T follicular helper cell (primary cell): Measurements from ENCODE around the gene FAM149A.

Experiments
- DNase-seq: peaks from one replicate; pipeline ENCODE4 v3.0.0-alpha.2; 2020; ENCODE audit warnings: low read depth

The FAM149A gene

DNA sequence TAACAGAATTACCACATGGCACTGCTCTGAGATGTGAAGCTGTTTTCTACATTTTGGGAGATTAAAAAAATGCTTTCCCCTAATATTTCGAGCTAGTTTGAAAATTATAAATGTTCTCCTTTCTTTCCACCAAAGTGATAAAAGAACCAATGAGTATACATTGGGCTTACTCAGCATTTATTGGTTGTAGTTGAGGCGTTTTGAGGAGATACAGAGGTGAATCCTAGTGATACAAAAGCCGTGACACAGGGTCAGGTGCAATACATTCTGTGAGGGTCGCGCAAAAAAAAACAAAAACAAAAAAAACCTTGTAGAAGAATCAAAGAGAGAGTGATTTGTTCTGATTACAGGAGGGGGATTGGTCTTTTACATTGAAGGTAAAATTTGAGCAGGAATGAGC lies 54.5 kb downstream of the FAM149A start:
- no peak for DNase-seq

GRCh38 chr4:186159613-186160012 lies 55.1 kb downstream of the FAM149A start:
- DNase-seq = no peak

DNA sequence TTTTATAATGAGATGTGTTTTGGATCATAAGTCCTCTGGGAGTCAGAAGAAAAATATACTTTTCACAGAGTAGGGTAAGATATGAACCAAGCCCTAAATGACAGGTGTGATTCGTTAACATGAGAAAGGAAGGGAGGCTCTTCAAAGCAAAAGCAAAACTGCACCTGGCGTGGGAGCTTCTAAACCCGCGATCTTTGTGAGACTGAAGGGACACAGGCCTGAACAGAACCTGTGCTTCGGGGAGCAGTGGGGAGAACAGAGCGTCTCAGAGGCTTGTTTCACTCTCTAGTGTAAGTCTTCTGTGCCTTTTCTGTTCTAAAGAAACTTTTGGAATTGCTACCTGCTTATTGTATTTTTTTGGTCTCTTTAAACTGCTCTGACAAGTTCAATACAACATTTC lies 56.6 kb downstream of the FAM149A start:
- no peak for DNase-seq

- DNase-seq = no peak
Measured at GRCh38 chr4:186166852-186167512, 62.5 kb downstream of the FAM149A start.

- no peak for DNase-seq
Measured at GRCh38 chr4:186167605-186168004, 63.1 kb downstream of the FAM149A start.

DNA sequence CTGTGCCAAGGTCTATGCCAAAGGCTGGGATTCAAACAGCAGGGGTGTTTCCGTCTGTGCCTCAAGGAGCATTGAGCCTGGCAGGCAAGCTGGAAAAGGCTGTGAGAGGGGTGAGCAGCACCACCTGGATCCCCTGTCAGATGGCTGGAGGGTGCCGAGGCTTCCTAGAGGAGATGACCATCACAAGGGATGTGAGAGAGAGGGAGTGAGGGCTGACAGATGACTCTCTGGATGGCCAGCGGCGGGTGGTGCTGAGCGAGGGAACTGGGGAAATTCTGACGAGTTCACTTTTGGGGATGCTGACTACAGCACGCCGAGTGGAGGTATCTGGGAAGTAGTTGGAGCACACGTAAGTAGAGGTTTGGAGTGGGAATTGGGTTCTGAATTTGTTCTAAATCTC lies 64.2 kb downstream of the FAM149A start:
- DNase-seq = no peak

DNA sequence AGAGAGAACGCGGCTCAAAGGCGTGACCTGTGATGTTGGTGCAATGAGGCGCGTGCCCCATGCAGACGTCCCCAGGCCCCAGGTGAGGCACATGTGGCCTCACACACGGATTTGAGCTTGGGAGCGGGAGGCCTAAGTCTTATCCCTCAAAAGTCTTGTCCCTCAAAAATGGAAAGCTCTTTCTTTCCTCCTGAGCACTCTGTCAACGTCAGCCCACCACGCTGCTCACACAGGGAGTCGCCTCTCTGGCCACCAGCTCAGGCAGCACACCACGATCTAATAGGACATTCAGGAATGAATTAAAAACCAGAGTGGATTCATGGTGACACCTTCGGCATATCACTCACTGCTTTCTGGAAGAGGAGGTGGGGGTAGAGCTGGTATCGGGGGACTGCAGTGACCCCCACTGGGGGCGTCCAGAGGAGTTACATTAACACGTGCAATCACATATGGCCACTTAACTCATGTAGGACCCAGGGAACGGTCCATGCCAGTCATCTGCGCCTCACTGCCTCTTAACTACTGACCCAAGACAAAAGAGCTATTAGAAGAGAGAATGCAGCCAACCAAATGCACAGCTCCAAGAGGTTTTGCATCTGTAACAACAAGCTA lies 64.9 kb downstream of the FAM149A start:
- no peak for DNase-seq

DNA sequence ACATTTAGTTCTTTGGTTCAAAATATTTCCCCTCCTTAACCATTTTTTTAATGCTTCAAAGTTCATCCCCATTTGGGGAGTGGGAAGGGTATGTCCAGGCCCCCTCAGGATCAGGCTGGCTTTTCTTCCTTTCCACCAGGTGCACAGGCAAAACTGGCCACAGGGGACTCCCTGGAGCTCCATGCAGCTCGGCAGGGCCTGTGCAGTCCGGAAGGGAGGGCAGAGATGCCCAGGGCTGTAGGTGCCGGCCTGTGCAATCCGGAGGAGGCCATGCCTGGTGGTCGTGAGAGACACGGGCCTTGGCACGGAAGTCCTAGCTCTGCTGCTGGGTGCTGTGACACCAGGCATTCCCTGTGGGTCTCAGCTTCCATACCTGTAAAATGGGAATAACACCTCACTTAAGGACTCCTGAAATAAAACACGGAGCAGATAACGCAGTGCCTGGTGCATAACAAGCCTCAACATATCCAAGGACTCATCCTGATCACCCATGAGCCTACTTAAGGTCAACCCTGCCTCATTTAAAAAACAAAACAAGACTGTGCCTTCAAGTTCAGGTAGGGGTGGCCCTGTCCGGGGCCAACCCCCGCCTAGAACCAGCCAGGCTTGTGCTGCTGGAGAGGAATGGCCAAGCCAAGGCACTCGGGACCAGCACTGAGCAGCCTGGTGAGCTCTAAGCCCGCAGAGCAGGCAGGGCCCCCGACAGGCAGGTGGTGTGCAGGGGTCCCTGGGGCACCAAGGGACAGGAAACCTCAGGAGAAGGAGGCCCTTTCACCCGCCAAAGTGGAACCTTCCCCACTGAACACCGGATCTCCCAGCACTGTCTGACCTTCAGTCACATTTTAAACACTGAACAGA lies 65.7 kb downstream of the FAM149A start:
- DNase-seq = no peak

DNA sequence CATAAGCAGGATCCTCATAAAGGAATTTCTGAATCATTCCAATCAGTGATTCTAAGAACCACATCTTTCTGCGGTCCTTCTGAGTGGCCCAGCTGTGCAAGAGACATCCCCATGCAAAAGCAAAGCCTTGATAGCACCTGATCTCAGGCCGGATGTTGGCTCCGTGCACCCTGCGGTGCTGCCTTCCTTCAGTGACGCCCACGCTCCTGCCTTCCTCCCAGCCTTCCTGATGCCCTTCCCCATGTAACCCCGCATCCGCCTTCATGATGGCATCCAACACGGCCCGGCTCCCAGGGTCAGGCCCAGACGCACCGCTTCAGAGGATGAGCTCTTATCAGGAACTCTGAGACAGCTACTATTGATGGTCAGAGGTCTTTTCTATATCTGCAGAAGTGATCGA lies 66.5 kb downstream of the FAM149A start:
- no peak for DNase-seq

- no peak for DNase-seq
Measured at GRCh38 chr4:186172546-186172945, 68.0 kb downstream of the FAM149A start.

DNA sequence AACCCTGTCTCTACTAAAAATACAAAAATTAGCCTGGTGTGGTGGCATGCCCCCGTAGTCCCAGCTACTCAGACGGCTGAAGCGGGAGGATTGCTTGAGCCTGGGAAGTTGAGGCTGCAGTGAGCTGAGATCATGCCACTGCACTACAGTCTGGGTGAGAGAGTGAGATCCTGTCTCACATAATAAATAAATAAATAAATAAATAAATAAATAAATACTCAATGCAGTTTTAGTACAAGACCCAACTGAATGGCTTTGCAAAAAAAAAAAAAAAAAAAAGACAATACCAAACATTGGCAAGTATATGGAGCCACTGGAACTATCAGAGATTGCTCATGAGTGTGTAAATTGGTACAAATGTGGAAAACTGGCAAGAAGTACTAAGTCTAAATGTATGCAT lies 83.6 kb downstream of the FAM149A start:
- no peak for DNase-seq

DNA sequence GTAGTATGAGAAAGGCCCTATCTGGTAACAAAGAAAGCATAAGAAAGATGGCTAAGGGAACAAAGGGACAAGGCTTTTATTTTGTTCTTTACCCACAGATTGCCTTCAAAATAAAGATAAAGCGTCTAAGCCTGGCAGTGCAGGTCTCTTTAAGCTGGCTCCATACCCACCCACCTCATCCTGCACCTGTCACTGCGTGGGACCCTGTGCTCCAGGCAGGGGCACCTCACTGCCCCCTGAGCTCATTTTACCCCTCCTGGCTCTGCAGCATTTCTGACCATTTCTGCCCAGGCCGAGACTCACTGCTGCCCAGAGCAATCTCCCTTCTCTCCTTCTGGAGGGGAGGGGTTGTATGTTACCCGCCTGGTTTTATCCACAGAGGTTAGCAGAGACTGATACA lies 85.2 kb downstream of the FAM149A start:
- no peak for DNase-seq

DNA sequence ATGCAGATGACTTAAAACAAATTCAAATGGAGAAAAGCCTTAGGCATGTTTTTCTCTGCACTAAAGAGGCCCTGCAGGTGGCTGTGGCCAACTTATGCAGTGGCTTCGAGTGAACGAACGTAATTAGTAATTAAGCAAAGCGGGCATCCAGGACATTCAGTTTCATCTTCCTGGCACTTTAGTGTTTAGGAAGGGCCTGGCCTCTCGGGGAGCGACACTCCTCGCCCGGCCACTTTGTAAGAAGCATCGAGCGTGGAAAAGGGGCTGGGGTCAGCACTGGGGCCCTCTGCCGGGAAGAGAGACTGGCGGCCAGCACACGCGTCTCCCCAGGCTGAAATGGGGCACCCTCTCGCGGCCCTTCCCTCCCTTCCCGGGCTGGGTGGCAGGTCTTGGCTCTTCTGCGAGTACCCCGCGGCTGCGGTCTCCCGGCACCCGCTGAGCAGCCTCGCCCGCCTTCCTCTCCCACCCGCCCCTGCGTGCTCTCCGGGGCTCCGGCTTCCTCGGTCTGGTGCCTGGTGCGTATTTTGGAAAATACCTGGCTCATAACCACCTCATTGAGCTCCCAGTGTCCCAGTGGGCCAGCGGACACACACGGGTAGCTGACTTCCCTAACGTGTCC lies 86.2 kb downstream of the FAM149A start:
- DNase-seq = peak; percentile 21

GRCh38 chr4:186191200-186192065 lies 86.9 kb downstream of the FAM149A start, which contains the start of gene CYP4V2:
Gene CYP4V2, plus strand, starts transcription at chr4:186191567. Its CDS starts 257 bp downstream, at chr4:186191824.
- DNase-seq = peak; percentile 69

DNA sequence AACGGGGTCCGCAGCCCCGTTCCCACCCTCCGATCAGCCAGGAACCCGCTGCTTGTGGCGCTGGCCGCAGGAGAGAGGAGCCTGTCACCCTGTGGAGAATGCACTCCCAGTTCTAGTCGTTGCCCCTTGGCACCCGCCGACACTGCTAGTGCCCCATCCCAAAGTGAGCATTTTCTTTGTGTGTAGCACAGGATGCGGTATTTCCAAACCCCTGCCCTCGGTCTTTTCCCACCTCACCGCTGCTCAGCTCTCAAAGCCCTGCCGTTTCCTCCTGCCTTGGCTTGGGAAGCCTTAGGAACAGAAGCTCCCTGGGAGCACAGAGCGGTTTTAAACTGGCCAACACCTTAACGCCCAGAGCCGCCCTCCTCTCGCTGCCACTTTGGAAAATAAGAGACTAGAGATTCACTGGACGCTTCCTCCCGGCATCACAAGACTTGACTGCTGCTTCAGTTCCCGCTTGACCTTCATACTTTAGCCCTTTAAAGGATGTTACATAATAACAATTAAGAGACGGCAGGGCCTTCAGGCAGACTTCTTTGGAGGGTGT lies 87.6 kb downstream of the FAM149A start:
- no peak for DNase-seq

DNA sequence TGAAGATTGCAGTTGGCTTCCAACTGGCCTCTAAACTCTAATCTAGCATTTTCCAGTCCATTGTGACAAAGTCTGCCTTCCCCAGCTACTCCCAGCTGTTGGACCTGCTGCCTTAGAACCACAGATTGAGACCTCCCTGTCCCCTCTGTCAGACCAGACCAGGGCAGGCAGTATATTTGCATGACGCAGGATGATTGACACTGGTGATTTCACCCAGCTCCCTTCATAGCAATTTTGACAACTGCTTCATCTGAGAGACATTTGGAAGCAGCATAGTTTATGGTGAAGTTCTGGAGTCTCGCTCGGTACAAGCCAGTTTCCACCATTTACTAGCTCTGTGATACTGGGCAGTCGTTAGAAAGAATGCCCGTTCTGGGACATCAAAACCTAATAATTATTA lies 89.3 kb downstream of the FAM149A start:
- DNase-seq = no peak

- no peak for DNase-seq
Measured at GRCh38 chr4:186196063-186196462, 91.6 kb downstream of the FAM149A start.

GRCh38 chr4:186200516-186200915 lies 96.0 kb downstream of the FAM149A start:
- DNase-seq = no peak

GRCh38 chr4:186201010-186201409 lies 96.5 kb downstream of the FAM149A start:
- no peak for DNase-seq

DNA sequence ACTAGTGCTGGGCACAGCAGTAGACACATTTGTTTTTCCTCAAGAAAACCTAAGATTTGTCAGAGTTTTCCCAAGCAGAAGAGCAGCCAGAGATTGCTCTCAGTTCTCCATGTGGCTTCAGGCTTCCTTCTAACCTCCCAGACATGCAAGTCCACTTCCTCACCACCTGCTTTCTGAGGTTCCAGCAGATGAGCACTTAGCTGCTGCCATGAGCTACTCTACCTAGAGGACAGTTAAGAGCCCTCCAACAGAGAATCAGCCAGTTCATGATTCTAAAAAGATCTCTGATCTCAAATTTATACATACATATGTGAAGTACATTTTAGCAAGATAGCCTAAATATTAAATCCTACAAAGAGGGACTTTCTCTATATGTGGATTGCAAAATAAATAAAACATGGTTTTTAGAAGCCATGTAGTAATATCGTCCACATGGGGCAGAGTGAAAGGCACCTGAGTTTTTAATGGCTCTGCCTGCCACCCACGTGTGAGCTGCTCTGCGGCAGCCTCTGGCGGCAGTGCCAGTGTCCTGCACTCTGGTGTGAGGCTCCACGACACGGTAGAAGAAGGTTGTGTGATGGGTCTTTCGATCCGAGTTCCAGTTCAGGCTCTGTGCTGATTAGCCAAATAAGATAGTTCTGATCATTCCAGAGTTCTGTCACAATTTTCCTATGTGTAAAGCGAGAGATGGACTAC lies 97.2 kb downstream of the FAM149A start:
- no peak for DNase-seq
